PC-3 (cell line): ENCODE data around the gene EPB41L5.

Experiments used
- EZH2 ChIP-seq: fragments of 300-600 bp; sonication (generic); IDR thresholded peaks from one replicate; pipeline ENCODE4 v1.6.1; 2017; ENCODE audit warnings: antibody characterized with exemption, mild to moderate bottlenecking, low read length; ENCODE audit not compliant: unreplicated experiment
- EZH2phosphoT487 ChIP-seq: fragments of 300-600 bp; sonication (generic); IDR thresholded peaks from 2 replicates; pipeline ENCODE4 v1.6.1; 2018; ENCODE audit warnings: mild to moderate bottlenecking, antibody characterized with exemption, low read length, borderline replicate concordance
- TF ChIP-seq, protein P1 (sequence below): fragments of 300-600 bp; sonication (generic); conservative IDR thresholded peaks from 2 replicates; pipeline ENCODE4 v1.5.1; 2017; ENCODE audit warnings: antibody characterized with exemption, low read depth, mild to moderate bottlenecking, low read length

DNA sequence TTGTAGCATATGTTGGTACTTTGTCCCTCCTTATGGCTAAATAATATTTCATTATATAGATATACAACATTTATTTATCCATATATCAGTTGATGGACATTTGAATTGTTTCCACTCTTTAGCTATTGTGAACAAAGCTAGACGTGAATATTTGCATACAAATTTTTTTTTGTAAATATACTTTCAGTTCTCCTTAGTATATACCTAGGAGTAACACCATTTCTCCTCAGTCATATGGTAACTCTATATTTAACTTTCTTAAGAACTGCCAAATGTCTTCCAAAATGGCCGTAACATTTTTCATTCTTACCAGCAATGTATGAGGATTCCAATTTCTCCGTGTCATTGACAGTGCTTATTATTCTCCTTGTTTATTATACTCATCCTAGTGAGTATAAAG lies 135.8 kb downstream of the EPB41L5 start:
- TF ChIP-seq, protein P1, sequence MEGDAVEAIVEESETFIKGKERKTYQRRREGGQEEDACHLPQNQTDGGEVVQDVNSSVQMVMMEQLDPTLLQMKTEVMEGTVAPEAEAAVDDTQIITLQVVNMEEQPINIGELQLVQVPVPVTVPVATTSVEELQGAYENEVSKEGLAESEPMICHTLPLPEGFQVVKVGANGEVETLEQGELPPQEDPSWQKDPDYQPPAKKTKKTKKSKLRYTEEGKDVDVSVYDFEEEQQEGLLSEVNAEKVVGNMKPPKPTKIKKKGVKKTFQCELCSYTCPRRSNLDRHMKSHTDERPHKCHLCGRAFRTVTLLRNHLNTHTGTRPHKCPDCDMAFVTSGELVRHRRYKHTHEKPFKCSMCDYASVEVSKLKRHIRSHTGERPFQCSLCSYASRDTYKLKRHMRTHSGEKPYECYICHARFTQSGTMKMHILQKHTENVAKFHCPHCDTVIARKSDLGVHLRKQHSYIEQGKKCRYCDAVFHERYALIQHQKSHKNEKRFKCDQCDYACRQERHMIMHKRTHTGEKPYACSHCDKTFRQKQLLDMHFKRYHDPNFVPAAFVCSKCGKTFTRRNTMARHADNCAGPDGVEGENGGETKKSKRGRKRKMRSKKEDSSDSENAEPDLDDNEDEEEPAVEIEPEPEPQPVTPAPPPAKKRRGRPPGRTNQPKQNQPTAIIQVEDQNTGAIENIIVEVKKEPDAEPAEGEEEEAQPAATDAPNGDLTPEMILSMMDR = no peak
- TF ChIP-seq EZH2 (no peak), EZH2phosphoT487 (no peak)
